ENCODE measurements around the gene FBXL20. TPM values are rescaled to one million over a fixed set of nuclear protein-coding genes. Genes with fewer than 3 reads are reported as not detected.

The FBXL20 gene
- total RNA-seq, 2 donors from 2014 or later, result 15.6 to 18.1 TPM

GRCh38 chr17:39406951-39407350 is 5.5 kb upstream of the FBXL20 start:
- no peaks in the 10 kb centered on the region for H3K9me3 Mint-ChIP-seq
- no peaks in the 10 kb centered on the region for H3K4me1 Mint-ChIP-seq
- Histone ChIP-seq H3K27ac (ENCODE audit: low read depth, low read length) (no peak overlapping the region), H3K27me3 (ENCODE audit: control insufficient read depth, insufficient read depth, low read length, poor library complexity, severe bottlenecking) (no peaks in the 10 kb centered on the region), H3K9me3 (ENCODE audit: control insufficient read depth, low read length) (no peaks in the 10 kb centered on the region), H3K4me1 (ENCODE audit: control insufficient read depth, insufficient read depth, low read length) (no peaks in the 10 kb centered on the region), H3K36me3 (ENCODE audit: control insufficient read depth, insufficient read depth, low read length) (peaks cover 50% of the 10 kb centered on the region), H3K4me3 (ENCODE audit: low read length) (no peak overlapping the region), H3K9ac (ENCODE audit: extremely low read depth, low read length, poor library complexity, severe bottlenecking) (no peak overlapping the region)
- no peak overlapping the region for H3K4me3 Mint-ChIP-seq
- no peak for TF ChIP-seq CTCF (conservative IDR thresholded peaks at IDR 0.05)
- 92% methylated on average over 1 of the region's 1 CpG; no CpG with 5 or more reads in 1 of the 2 experiments for WGBS, 2 experiments (ENCODE audit: insufficient coverage in 1 of 2, insufficient read length in 1 of 2)
- no peaks in the 10 kb centered on the region for H3K27me3 Mint-ChIP-seq (ENCODE audit: insufficient read depth)
- H3K36me3 Mint-ChIP-seq (ENCODE audit: low read depth), result peaks cover 40% of the 10 kb centered on the region
- H3K27ac Mint-ChIP-seq, result no peak overlapping the region
- no peak for DNase-seq

GRCh38 chr17:39405436-39405835 is 4.0 kb upstream of the FBXL20 start:
- DNase-seq, result no peak
- H3K4me3 ChIP-seq (ENCODE audit: low read length), result no peak overlapping the region
- peaks cover 45% of the 10 kb centered on the region for H3K36me3 ChIP-seq (ENCODE audit: control insufficient read depth, insufficient read depth, low read length)
- no peaks in the 10 kb centered on the region for H3K9me3 ChIP-seq (ENCODE audit: control insufficient read depth, low read length)
- Mint-ChIP-seq H3K36me3 (ENCODE audit: low read depth) (peaks cover 31% of the 10 kb centered on the region), H3K9me3 (no peaks in the 10 kb centered on the region), H3K27me3 (ENCODE audit: insufficient read depth) (no peaks in the 10 kb centered on the region), H3K4me1 (peaks cover 3% of the 10 kb centered on the region), H3K4me3 (no peak overlapping the region), H3K27ac (no peak overlapping the region)
- 68 to 80% methylated on average over 1 of the region's 1 CpG for WGBS, 2 experiments (ENCODE audit: insufficient coverage in 1 of 2, insufficient read length in 1 of 2)
- H3K27ac ChIP-seq (ENCODE audit: low read depth, low read length), result no peak overlapping the region
- H3K4me1 ChIP-seq (ENCODE audit: control insufficient read depth, insufficient read depth, low read length), result no peaks in the 10 kb centered on the region
- H3K27me3 ChIP-seq (ENCODE audit: control insufficient read depth, insufficient read depth, low read length, poor library complexity, severe bottlenecking), result no peaks in the 10 kb centered on the region
- TF ChIP-seq CTCF (conservative IDR thresholded peaks at IDR 0.05), result no peak
- H3K9ac ChIP-seq (ENCODE audit: extremely low read depth, low read length, poor library complexity, severe bottlenecking), result no peak overlapping the region

GRCh38 chr17:39404542-39405378 is 3.3 kb upstream of the FBXL20 start:
- H3K4me3 Mint-ChIP-seq, result no peak overlapping the region
- H3K9me3 ChIP-seq (ENCODE audit: control insufficient read depth, low read length), result no peaks in the 10 kb centered on the region
- peaks cover 8% of the 10 kb centered on the region for H3K4me1 Mint-ChIP-seq
- 90 to 92% methylated on average over 2 to 5 of the region's 6 CpGs for WGBS, 2 experiments (ENCODE audit: insufficient coverage in 1 of 2, insufficient read length in 1 of 2)
- no peak for TF ChIP-seq CTCF (conservative IDR thresholded peaks at IDR 0.05)
- no peak overlapping the region for H3K27ac ChIP-seq (ENCODE audit: low read depth, low read length)
- no peaks in the 10 kb centered on the region for H3K27me3 Mint-ChIP-seq (ENCODE audit: insufficient read depth)
- peaks cover 4% of the 10 kb centered on the region for H3K4me1 ChIP-seq (ENCODE audit: control insufficient read depth, insufficient read depth, low read length)
- H3K4me3 ChIP-seq (ENCODE audit: low read length), result no peak overlapping the region
- H3K27me3 ChIP-seq (ENCODE audit: control insufficient read depth, insufficient read depth, low read length, poor library complexity, severe bottlenecking), result no peaks in the 10 kb centered on the region
- no peak for DNase-seq
- no peaks in the 10 kb centered on the region for H3K9me3 Mint-ChIP-seq
- no peak overlapping the region for H3K9ac ChIP-seq (ENCODE audit: extremely low read depth, low read length, poor library complexity, severe bottlenecking)
- H3K27ac Mint-ChIP-seq, result no peak overlapping the region
- H3K36me3 Mint-ChIP-seq (ENCODE audit: low read depth), result peaks cover 24% of the 10 kb centered on the region
- peaks cover 39% of the 10 kb centered on the region for H3K36me3 ChIP-seq (ENCODE audit: control insufficient read depth, insufficient read depth, low read length)

All from endodermal cell (in vitro differentiated cells).